Bronchial epithelial cell (primary cell): Measurements from ENCODE around the gene PANK4. TPM values are rescaled to one million over a fixed set of nuclear protein-coding genes. Genes with fewer than 3 reads are reported as not detected.
"Not testable (repeated sequence)": the region's sequence is repeated elsewhere in the genome, so short reads cannot be mapped to it uniquely, and the experiment has no call there.

Source experiments
- DNase-seq: peaks from one replicate; pipeline ENCODE4 v3.0.0-alpha.2; 2010; ENCODE audit warnings: low read depth
- FAIRE-seq: peaks from 2 replicates; lab custom pipeline; 2011; peaks lifted over from hg19 to GRCh38; lab: Jason Lieb, UNC
- H3K27me3 ChIP-seq: 2 replicates; pipeline ENCODE4 v1.5.1; 2011; ENCODE audit warnings: low read length; ENCODE audit not compliant: control insufficient read depth, insufficient read depth
- H3K36me3 ChIP-seq: 2 replicates; pipeline ENCODE4 v1.5.1; 2011; ENCODE audit warnings: low read length; ENCODE audit not compliant: control insufficient read depth, insufficient read depth
- H3K4me3 ChIP-seq: 2 replicates; pipeline ENCODE4 v1.5.1; 2011; ENCODE audit warnings: mild to moderate bottlenecking, low read depth, low read length, control low read depth
- CTCF ChIP-seq: IDR thresholded peaks from 2 replicates; pipeline ENCODE4 v1.5.1; 2011; ENCODE audit warnings: mild to moderate bottlenecking, moderate library complexity, low read length, control low read depth, inconsistent platforms; ENCODE audit not compliant: insufficient read depth, severe bottlenecking
- total RNA-seq: library from RNA; depleted of rRNA; stranded (reverse); fragments of >200 nt; gene quantifications from 2 replicates; pipeline ENCODE4 v1.2.1, GENCODE V29; 2014

The PANK4 gene
- total RNA-seq, 1 donor from 2014 or later, result 29.2 TPM

GRCh38 chr1:2549367-2550029 lies 23.1 kb upstream of the PANK4 start:
- DNase-seq, H3K36me3 ChIP-seq, H3K27me3 ChIP-seq, H3K4me3 ChIP-seq: not testable (repeated sequence)
- FAIRE-seq, result peak; percentile 84

GRCh38 chr1:2548068-2548589 lies 21.7 kb upstream of the PANK4 start:
- peak; percentile 98 for TF ChIP-seq CTCF
- Histone ChIP-seq H3K27me3 (no peaks in the 10 kb centered on the region), H3K36me3 (no peaks in the 10 kb centered on the region), H3K4me3 (no peak overlapping the region)
- FAIRE-seq, result no peak
- peak; percentile 59 for DNase-seq

- H3K27me3 ChIP-seq, result no peaks in the 10 kb centered on the region
- no peak for FAIRE-seq
- peak overlapping the region; percentile 40 for H3K4me3 ChIP-seq
- DNase-seq, result no peak
- TF ChIP-seq CTCF, result no peak
- no peaks in the 10 kb centered on the region for H3K36me3 ChIP-seq
Measured at GRCh38 chr1:2547210-2548067, 21.0 kb upstream of the PANK4 start.

GRCh38 chr1:2546515-2547209 lies 20.3 kb upstream of the PANK4 start:
- DNase-seq (peak; percentile 72), FAIRE-seq (no peak)
- Histone ChIP-seq H3K36me3 (no peaks in the 10 kb centered on the region), H3K27me3 (no peaks in the 10 kb centered on the region), H3K4me3 (peak overlapping the region; percentile 40)
- TF ChIP-seq CTCF, result no peak

GRCh38 chr1:2545754-2546514 lies 19.5 kb upstream of the PANK4 start:
- FAIRE-seq (no peak), DNase-seq (peak; percentile 45)
- TF ChIP-seq CTCF, result no peak
- no peaks in the 10 kb centered on the region for H3K36me3 ChIP-seq
- H3K27me3 ChIP-seq, result no peaks in the 10 kb centered on the region
- H3K4me3 ChIP-seq, result peak overlapping the region; percentile 40
